ENCODE data around the gene HSD17B7.

HSD17B7 gene

GRCh38 chr1:162861101-162861500 is 70.6 kb downstream of the HSD17B7 start, which contains the start of gene CCDC190:
Gene CCDC190, minus strand, starts transcription at chr1:162861175. Its CDS starts 1,529 bp downstream, at chr1:162859646.
- no peak for DNase-seq

DNA sequence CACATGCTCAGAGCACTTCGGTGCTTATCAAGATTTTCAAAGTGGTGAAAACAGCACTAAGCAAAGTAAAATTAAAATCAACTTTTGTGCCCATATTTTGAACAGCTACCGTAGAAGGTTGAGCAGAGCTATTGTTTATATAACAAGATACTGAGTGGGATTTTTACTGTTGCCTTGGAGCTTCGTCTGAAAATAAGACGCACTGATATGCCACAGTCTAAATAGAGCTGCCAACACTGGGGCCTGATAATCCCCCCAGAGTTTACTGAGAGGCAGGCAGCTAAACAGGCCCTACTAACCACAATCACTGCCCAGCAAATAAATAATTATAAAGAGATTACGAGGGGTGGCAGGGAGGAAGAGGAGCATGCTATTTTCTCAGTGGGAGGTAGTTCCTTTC is 71.1 kb downstream of the HSD17B7 start:
- DNase-seq, result no peak

Data from activated gamma-delta T cell treated with Interleukin-2 at 50 U/mL for 16 hours (primary cell).